GM10266 (cell line): Measurements from ENCODE around the gene GUCY2D.

Source experiments
- DNase-seq: peaks from one replicate; pipeline ENCODE4 v3.0.0; 2012; ENCODE audit errors: extremely low spot score
- TF ChIP-seq, protein P1 (sequence below): IDR thresholded peaks from 2 replicates; pipeline ENCODE4 v1.5.1; 2012; ENCODE audit warnings: mild to moderate bottlenecking, low read depth; ENCODE audit not compliant: control insufficient read depth, insufficient read depth; ENCODE audit errors: missing control alignments

Gene GUCY2D

DNA sequence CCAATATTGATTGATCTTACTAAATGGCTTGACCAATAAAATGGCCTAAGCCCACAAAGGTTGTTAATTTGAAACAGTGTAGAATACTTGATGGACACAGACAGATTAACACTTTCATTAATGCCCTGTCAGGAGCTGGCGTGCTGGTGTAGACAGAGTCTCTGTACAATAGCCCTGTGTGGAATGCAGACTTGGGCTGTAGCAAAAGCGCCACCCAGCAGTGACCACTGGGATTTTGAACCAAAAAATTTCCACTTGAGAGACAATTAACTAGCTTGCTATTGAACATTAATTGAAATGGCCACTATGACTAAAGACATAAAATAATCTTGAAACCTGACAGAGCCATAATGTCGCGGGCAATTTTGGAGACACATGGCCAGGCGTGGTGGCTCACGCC, 19.7 kb upstream of the GUCY2D start:
- DNase-seq: no peak
- TF ChIP-seq, protein P1, sequence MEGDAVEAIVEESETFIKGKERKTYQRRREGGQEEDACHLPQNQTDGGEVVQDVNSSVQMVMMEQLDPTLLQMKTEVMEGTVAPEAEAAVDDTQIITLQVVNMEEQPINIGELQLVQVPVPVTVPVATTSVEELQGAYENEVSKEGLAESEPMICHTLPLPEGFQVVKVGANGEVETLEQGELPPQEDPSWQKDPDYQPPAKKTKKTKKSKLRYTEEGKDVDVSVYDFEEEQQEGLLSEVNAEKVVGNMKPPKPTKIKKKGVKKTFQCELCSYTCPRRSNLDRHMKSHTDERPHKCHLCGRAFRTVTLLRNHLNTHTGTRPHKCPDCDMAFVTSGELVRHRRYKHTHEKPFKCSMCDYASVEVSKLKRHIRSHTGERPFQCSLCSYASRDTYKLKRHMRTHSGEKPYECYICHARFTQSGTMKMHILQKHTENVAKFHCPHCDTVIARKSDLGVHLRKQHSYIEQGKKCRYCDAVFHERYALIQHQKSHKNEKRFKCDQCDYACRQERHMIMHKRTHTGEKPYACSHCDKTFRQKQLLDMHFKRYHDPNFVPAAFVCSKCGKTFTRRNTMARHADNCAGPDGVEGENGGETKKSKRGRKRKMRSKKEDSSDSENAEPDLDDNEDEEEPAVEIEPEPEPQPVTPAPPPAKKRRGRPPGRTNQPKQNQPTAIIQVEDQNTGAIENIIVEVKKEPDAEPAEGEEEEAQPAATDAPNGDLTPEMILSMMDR: peak; percentile 24

DNA sequence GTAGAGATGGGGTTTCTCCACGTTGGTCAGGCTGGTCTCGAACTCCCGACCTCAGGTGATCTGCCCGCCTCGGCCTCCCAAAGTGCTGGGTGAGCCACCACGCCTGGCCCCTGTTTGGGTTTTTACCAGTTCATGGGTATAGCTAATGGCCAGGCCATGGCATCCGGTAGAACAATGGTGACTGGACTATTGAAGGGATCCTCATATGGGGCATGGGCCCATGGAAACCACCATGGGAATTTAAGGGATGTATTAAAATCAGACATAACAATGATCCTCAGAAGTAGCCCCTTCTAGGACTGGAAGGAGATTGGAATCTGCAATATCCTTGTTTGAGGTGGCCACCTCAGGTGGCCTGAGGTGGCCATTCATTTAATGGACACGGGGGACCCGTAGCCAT, 17.5 kb upstream of the GUCY2D start:
- TF ChIP-seq, protein P1: no peak
- no peak for DNase-seq

DNA sequence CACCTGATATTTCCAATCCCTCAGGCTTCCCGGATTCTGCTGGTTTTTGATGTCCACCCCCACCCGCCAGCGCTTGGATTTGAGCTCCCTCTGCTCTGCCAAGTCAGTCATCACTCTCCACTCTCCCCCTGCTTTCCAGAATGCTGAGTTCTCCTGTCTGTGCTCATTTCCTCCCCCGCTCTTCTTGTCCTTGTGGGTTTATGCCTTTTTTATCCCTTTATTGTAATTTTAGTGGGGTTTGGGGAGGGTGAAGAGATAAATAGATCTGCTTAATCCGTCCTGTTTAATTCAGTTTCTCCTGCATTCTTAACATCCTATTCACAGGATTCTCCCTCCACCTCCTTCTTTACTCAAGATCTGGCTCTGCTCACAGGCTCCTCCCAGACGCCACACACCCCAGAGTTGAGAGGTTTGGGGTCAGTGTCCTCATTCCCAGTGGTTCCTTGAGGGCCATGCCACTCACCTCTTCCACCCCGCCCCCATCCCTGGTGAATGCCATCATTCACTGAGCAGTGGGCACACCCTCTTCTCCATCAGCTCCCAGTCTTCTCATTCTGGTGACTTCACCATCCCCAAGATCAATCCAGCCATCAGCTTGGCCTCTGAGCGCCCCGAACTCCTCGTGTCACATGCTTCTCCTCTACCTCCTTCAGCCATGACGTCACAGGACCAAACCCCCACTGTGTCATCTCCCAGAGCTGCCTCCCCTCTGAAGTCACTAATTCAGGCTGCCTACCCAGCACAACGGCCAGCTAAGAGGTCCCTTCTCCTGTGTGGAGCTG, 15.1 kb upstream of the GUCY2D start:
- TF ChIP-seq, protein P1: no peak
- DNase-seq: no peak

DNA sequence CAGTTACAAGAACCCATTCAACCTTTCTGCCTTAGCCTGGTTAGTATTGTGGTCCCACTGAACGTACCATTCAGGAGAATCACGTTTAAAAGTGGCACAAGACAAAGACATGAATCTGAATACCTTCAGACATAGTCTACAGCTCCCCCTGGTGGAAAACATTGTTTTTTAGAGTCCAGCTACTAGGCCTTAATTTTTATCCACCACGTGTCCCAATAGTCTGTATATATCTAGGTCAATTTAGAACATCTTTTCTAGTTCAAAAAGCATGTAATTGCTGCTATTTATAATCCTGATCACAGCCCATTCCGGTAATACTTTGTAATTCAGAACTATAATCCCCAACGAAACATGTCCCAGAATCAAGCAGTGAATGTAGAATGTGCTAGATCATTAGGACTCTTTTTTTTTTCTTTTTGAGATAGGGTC, 13.7 kb upstream of the GUCY2D start:
- TF ChIP-seq, protein P1: peak; percentile 46
- peak; percentile 80 for DNase-seq

DNA sequence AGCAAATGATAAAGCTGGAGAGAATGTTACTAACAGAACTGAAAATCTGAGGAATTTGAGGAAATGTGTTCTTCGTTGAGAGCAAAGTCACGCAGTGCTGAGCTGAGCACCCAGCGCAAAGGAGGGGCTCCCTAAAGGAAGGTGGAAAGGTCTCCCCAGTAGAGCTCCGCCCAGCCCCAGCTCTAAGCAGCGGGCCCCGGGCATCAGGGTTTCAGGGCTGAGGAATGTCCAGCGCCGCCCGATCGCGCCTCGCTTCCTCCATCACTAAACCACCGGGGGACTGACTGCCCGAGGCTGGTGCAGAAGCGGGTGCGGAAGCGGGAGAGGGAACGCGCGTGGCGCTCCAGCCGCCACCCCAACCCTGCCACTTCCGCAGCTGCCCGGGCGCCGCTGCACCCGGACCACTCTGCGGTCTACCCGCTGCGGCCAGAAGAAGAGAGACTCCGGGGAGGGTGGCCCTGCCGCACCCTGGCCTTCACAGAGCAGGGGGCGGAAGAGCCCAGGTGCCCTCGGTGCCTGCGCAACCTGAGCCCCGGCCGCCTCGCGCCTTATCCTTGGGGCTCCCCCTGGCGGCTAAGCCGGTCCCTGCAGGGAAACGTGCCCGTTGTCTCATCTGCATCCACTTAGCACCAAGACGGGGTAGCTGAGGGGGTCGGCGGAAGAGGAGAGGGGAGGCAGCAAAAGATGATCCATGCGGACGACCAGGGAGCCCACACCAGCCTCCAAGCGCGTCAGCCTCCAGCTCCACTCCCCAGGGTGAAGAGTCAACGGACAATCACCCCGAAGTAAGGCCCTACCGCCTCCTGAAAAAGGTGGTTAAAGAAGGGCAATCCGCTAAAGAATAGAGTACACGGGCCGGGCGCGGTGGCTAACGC, 12.4 kb upstream of the GUCY2D start:
- TF ChIP-seq, protein P1: peak; percentile 97
- peak; percentile 90 for DNase-seq

DNA sequence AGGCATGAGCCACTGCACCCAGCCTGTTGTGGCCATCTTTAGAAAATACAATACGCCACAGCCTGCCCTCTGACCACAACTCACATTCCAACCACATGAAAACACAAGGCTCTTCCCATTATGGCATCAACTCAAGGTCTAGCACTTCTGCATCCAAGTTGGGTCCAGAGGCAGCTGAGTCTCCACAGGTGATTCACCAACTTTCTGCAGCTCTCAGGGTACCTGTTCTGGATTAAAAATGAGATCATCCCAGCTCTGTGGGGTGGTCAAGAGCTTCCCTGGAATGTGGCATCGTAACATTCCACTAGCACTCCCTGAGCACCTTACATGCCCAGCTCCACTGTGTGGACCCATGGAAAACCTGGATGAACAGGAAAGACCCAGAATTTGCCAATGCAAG, 9.9 kb upstream of the GUCY2D start:
- TF ChIP-seq, protein P1: no peak

DNA sequence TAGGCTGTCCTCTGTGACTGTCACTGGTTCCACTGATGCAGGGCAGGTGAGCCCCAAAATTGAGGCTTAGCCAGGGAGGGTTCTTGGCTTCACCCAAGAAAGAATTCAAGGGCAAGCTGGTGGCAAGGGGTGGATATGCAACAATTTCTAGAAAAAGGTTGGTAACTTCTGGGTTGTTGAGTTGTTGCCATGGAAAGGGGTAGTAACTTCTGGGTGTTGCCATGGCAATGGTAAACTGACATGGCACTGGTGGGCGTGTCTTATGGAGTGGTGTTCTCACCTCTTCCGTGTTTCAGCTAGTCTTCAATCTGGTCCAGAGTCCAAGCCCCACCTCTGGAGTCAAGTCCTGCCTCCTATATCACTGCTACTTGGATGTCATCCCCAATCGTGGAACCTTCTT, 9.5 kb upstream of the GUCY2D start:
- TF ChIP-seq, protein P1: no peak
- DNase-seq: no peak

More for the DNA sequence above, 9.9 kb upstream of the GUCY2D start:
- no peak for DNase-seq
